ENCODE data around the gene LRP1B. TPM values are rescaled to one million over a fixed set of nuclear protein-coding genes. Genes with fewer than 3 reads are reported as not detected.

The LRP1B gene
- total RNA-seq, 2 donors from 2014 or later, result 0.79 to 1.8 TPM

DNA sequence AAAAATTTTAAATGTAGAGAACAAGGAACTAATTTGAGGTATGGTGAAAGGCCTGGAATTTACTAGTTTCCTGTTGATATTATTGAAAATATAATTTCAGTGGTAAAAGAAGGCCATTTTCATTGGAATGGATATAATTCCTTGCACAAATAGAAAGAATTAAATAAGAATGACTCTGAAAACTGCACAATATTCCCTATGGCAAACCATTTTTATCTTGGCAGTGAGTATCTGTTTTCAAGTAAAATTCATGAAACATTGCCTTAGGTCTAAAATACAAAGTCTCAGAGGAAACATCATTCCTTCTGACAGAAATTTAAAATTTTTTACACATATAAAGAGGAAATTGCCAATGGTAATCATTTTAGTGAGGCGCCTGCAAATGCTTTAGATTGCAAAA, 1468.3 kb downstream of the LRP1B start:
- no CpG with 5 or more reads among the region's 1 CpG for WGBS, 2 experiments (ENCODE audit: insufficient coverage in 1 of 2, insufficient read length in 1 of 2)
- H3K4me1 Mint-ChIP-seq, result no peaks in the 10 kb centered on the region
- TF ChIP-seq, protein P1, sequence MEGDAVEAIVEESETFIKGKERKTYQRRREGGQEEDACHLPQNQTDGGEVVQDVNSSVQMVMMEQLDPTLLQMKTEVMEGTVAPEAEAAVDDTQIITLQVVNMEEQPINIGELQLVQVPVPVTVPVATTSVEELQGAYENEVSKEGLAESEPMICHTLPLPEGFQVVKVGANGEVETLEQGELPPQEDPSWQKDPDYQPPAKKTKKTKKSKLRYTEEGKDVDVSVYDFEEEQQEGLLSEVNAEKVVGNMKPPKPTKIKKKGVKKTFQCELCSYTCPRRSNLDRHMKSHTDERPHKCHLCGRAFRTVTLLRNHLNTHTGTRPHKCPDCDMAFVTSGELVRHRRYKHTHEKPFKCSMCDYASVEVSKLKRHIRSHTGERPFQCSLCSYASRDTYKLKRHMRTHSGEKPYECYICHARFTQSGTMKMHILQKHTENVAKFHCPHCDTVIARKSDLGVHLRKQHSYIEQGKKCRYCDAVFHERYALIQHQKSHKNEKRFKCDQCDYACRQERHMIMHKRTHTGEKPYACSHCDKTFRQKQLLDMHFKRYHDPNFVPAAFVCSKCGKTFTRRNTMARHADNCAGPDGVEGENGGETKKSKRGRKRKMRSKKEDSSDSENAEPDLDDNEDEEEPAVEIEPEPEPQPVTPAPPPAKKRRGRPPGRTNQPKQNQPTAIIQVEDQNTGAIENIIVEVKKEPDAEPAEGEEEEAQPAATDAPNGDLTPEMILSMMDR (conservative IDR thresholded peaks at IDR 0.05), result no peak

DNA sequence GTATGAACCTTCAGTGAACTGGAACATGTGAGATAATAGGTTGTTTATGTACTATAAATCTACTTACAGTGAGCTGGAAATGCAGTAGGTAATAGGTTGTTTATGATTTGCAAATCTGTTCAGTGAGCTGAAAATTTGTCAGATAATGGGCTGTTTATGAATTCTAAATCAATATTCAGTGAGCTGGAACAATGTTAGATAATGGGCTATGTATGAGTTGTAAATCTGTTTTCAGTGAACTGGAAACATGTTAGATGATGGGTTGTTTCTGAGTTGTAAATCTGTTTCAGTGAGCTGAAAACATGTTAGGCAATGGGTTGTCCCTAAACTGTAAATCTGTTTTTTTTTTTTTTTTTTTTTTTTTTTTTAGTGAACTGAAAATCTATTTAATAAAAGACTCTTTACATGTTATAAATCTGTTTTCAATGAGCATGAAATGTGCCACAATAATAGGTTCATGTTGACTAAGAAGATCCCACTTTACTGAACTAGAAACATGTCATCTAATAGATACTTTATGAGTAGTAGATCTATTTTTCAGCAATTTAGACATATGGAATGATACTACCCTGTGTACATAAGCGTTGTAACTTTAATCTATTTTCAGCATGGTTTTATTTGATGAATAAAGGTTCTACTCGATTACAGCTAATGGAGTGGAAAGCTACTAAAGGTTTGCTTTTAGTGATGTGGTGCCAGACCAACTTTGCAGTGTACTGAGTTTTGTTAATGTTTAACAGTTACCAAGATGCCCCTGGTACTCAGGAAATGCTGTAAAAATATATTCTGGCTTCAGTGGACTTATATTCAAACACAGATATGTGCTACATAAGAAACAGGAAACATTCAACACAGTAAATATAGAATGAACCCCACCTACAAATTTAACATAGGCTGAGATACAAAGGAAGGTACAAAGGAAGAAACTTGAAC, 1471.8 kb downstream of the LRP1B start:
- H3K4me1 Mint-ChIP-seq, result no peaks in the 10 kb centered on the region
- no peaks in the 10 kb centered on the region for H3K36me3 Mint-ChIP-seq (ENCODE audit: low read depth)
- Histone ChIP-seq H3K27ac (ENCODE audit: low read depth, low read length) (no peak overlapping the region), H3K9ac (ENCODE audit: extremely low read depth, low read length, poor library complexity, severe bottlenecking) (no peak overlapping the region), H3K36me3 (ENCODE audit: control insufficient read depth, insufficient read depth, low read length) (no peaks in the 10 kb centered on the region), H3K9me3 (ENCODE audit: control insufficient read depth, low read length) (no peaks in the 10 kb centered on the region), H3K27me3 (ENCODE audit: control insufficient read depth, insufficient read depth, low read length, poor library complexity, severe bottlenecking) (no peaks in the 10 kb centered on the region), H3K4me1 (ENCODE audit: control insufficient read depth, insufficient read depth, low read length) (no peaks in the 10 kb centered on the region), H3K4me3 (ENCODE audit: low read length) (no peak overlapping the region)
- H3K27me3 Mint-ChIP-seq (ENCODE audit: insufficient read depth), result no peaks in the 10 kb centered on the region
- WGBS, 2 experiments (ENCODE audit: insufficient coverage in 1 of 2, insufficient read length in 1 of 2), result 92 to 100% methylated on average over 1 to 2 of the region's 2 CpGs
- TF ChIP-seq, protein P1 (conservative IDR thresholded peaks at IDR 0.05), result no peak
- no peaks in the 10 kb centered on the region for H3K9me3 Mint-ChIP-seq
- no peak overlapping the region for H3K4me3 Mint-ChIP-seq
- no peak overlapping the region for H3K27ac Mint-ChIP-seq
- DNase-seq, result no peak

More for the DNA sequence above, 1468.3 kb downstream of the LRP1B start:
- Histone ChIP-seq H3K36me3 (ENCODE audit: control insufficient read depth, insufficient read depth, low read length) (no peaks in the 10 kb centered on the region), H3K27ac (ENCODE audit: low read depth, low read length) (no peak overlapping the region), H3K9me3 (ENCODE audit: control insufficient read depth, low read length) (no peaks in the 10 kb centered on the region), H3K4me3 (ENCODE audit: low read length) (no peak overlapping the region), H3K27me3 (ENCODE audit: control insufficient read depth, insufficient read depth, low read length, poor library complexity, severe bottlenecking) (no peaks in the 10 kb centered on the region), H3K9ac (ENCODE audit: extremely low read depth, low read length, poor library complexity, severe bottlenecking) (no peak overlapping the region), H3K4me1 (ENCODE audit: control insufficient read depth, insufficient read depth, low read length) (no peaks in the 10 kb centered on the region)
- H3K4me3 Mint-ChIP-seq, result no peak overlapping the region
- no peaks in the 10 kb centered on the region for H3K36me3 Mint-ChIP-seq (ENCODE audit: low read depth)
- no peaks in the 10 kb centered on the region for H3K27me3 Mint-ChIP-seq (ENCODE audit: insufficient read depth)
- no peaks in the 10 kb centered on the region for H3K9me3 Mint-ChIP-seq
- no peak for DNase-seq
- H3K27ac Mint-ChIP-seq, result no peak overlapping the region

DNA sequence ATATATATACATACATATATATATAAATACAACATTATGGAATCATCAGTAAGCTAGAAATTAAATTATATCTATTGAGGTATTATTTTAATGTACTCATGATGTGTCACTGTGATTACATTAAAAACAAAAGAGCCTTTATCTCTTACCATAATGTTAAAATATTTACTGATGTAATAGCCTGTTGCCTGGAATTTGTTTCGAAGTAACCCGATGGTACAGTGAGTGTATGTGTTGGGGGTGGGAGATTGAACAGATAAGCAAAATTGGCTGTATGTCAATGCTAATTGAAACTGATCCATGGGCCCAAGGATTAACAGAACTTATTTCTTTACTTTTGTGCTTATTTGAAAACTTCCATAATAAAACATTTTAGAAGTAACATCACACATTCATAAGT, 1473.2 kb downstream of the LRP1B start:
- no peak overlapping the region for H3K9ac ChIP-seq (ENCODE audit: extremely low read depth, low read length, poor library complexity, severe bottlenecking)
- H3K36me3 ChIP-seq (ENCODE audit: control insufficient read depth, insufficient read depth, low read length), result no peaks in the 10 kb centered on the region
- DNase-seq, result no peak
- Mint-ChIP-seq H3K4me3 (no peak overlapping the region), H3K27ac (no peak overlapping the region), H3K4me1 (no peaks in the 10 kb centered on the region), H3K9me3 (no peaks in the 10 kb centered on the region), H3K36me3 (ENCODE audit: low read depth) (no peaks in the 10 kb centered on the region), H3K27me3 (ENCODE audit: insufficient read depth) (no peaks in the 10 kb centered on the region)
- no peaks in the 10 kb centered on the region for H3K9me3 ChIP-seq (ENCODE audit: control insufficient read depth, low read length)
- no peak overlapping the region for H3K27ac ChIP-seq (ENCODE audit: low read depth, low read length)
- 94% methylated on average over 2 of the region's 2 CpGs; no CpG with 5 or more reads in 1 of the 2 experiments for WGBS, 2 experiments (ENCODE audit: insufficient coverage in 1 of 2, insufficient read length in 1 of 2)
- no peaks in the 10 kb centered on the region for H3K4me1 ChIP-seq (ENCODE audit: control insufficient read depth, insufficient read depth, low read length)
- no peak overlapping the region for H3K4me3 ChIP-seq (ENCODE audit: low read length)
- no peaks in the 10 kb centered on the region for H3K27me3 ChIP-seq (ENCODE audit: control insufficient read depth, insufficient read depth, low read length, poor library complexity, severe bottlenecking)
- TF ChIP-seq, protein P1 (conservative IDR thresholded peaks at IDR 0.05), result no peak
